Activated naive CD4-positive, alpha-beta T cell treated with anti-CD3 and anti-CD28 coated beads, Interleukin-2, amount 10 ng/mL, durations not matched to agents 7 days and 5 days (primary cell): Measurements from ENCODE around the gene DDX56.
"Not testable (repeated sequence)": the region's sequence is repeated elsewhere in the genome, so short reads cannot be mapped to it uniquely, and the experiment has no call there.

ENCODE experiments used
- CTCF ChIA-PET: fragments of 350-600 bp; sonication (Branson Sonifier 250); formaldehyde crosslinking; loops from one replicate; lab custom pipeline; 2021; ENCODE audit warnings: antibody characterized with exemption; lab: Charles Lee
- DNase-seq: peaks from one replicate; pipeline ENCODE4 v3.0.0-alpha.2; 2020
- H3K27ac Mint-ChIP-seq: one replicate; pipeline ENCODE4 v1.8.0; 2021; ENCODE audit warnings: mild to moderate bottlenecking, moderate library complexity, mixed read lengths
- H3K27me3 Mint-ChIP-seq: one replicate; pipeline ENCODE4 v1.8.0; 2021; ENCODE audit warnings: mild to moderate bottlenecking, mixed read lengths
- H3K36me3 Mint-ChIP-seq: one replicate; pipeline ENCODE4 v1.8.0; 2021; ENCODE audit warnings: mixed read lengths
- H3K4me1 Mint-ChIP-seq: one replicate; pipeline ENCODE4 v1.8.0; 2021; ENCODE audit warnings: mixed read lengths
- H3K4me3 Mint-ChIP-seq: one replicate; pipeline ENCODE4 v1.8.0; 2021; ENCODE audit warnings: mild to moderate bottlenecking, moderate library complexity, mixed read lengths
- H3K9me3 Mint-ChIP-seq: one replicate; pipeline ENCODE4 v1.8.0; 2021; ENCODE audit warnings: mixed read lengths

DDX56 gene

DNA sequence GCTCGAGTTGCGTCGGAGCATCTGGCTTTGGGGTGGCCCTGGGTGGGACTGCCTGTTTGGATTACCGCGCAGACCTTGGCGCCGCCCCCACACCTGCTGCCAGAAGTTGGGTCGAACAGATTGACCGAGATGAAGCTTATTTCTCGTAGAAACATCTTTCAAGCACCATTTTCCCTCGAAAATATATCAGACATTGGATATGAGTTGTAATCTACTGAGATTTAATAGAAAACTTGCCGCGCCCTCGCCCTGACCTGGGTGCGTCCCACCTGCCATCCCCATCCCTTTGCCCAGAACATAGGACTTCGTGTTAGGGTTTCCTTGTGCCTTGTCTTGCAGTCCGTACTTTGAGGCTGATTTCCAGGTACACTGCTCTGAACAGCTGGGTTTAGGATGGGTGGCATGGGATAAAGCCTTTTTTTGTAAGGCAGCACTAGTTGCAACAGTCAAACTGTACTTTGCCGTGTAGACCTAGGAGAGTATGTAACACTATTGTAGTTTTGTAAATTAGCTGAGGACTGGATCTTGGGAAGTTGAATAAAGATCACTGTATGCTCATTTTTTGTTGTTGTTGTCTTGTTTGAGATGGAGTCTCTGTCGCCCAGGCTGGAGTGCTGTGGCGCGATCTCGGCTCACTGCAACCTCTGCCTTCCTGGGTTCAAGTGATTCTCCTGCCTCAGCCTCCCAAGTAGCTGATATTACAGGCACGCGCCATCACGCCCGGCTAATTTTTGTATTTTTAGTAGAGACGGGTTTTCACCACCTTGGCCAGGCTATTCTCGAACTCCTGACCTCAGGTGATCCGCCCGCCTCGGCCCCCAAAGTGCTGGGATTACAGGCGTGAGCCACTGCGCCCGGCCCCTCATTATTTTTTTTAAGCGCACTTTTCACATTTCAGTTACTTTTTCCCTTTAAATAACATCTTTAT is 33.7 kb upstream of the DDX56 start:
- no peak for DNase-seq
- no peaks in the 10 kb centered on the region for H3K9me3 Mint-ChIP-seq
- peaks cover 11% of the 10 kb centered on the region for H3K36me3 Mint-ChIP-seq
- H3K27me3 Mint-ChIP-seq: peaks cover 29% of the 10 kb centered on the region
- CTCF ChIA-PET: interaction anchor here (0.9 to 3.6 kb wide), 5 partner anchors 9 to 191 kb away, joined by 3 to 16 read pairs (median 4); partner anchors contain the start of gene TMED4
- H3K4me1 Mint-ChIP-seq: peaks cover 58% of the 10 kb centered on the region
- H3K27ac Mint-ChIP-seq: peak overlapping the region; percentile 100
- H3K4me3 Mint-ChIP-seq: peak overlapping the region; percentile 97

GRCh38 chr7:44606341-44607140 is 32.8 kb upstream of the DDX56 start, which contains the start of gene OGDH:
Gene OGDH (plus strand): TSS chr7:44606627. CDS start chr7:44624344, 17,717 bp downstream.
- H3K27me3 Mint-ChIP-seq: peaks cover 36% of the 10 kb centered on the region
- H3K4me1 Mint-ChIP-seq: peaks cover 52% of the 10 kb centered on the region
- peak within 1 kb of the TSS; percentile 97 for H3K4me3 Mint-ChIP-seq
- H3K36me3 Mint-ChIP-seq: peaks cover 9% of the 10 kb centered on the region
- peak; percentile 100 for DNase-seq
- H3K27ac Mint-ChIP-seq: peak within 1 kb of the TSS; percentile 100
- H3K9me3 Mint-ChIP-seq: no peaks in the 10 kb centered on the region
- CTCF ChIA-PET: interaction anchor here (0.8 to 3.6 kb wide), 9 partner anchors 18 to 529 kb away, joined by 3 to 16 read pairs (median 3); partner anchors contain the start of gene TMED4

DNA sequence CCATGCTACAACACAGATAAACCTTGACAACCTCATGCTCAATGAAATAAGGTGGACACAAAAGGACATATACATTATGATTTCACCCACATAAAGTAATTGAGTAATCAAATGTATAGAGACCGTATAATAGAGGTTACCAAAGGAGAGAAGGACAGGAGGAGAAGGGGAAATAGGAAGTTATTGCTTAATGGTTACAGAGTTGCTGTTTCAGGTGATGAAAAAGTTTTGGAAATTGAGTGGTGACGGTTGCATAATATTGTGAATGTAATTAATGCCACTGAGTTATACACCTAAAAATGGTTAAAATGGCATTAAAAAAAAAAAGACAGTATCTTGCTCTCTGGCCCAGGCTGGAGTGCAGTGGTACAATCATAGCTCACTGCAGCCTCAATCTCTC is 31.2 kb upstream of the DDX56 start:
- no peaks in the 10 kb centered on the region for H3K9me3 Mint-ChIP-seq
- peaks cover 44% of the 10 kb centered on the region for H3K4me1 Mint-ChIP-seq
- DNase-seq: no peak
- peaks cover 9% of the 10 kb centered on the region for H3K36me3 Mint-ChIP-seq
- no peak overlapping the region for H3K27ac Mint-ChIP-seq
- CTCF ChIA-PET: interaction anchor here (0.6 to 3.6 kb wide), 3 partner anchors 14 to 34 kb away, joined by 3 to 16 read pairs (median 4); no protein-coding TSS in a partner anchor
- H3K27me3 Mint-ChIP-seq: peaks cover 44% of the 10 kb centered on the region
- peak overlapping the region; percentile 35 for H3K4me3 Mint-ChIP-seq

DNA sequence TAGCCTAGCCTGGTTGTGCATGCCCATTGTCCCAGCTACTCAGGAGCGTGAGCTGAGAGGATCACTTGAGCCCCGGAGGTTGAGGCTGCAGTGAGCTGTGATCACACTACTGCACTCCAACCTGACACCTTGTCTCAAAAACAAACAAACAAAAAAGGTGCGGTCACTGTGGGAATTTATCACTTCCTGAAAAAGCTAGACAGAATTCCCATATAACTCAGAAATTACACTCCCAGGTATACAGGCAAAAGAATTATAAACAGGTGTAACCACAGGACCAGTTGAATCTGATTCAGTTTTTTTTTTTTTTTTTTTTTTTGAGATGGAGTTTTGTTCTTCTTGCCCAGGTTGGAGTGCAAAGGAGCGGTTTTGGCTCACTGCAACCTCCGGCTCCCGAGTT is 29.5 kb upstream of the DDX56 start:
- no peak for DNase-seq
- H3K27ac Mint-ChIP-seq: no peak overlapping the region
- peaks cover 28% of the 10 kb centered on the region for H3K4me1 Mint-ChIP-seq
- CTCF ChIA-PET: no interaction called here
- peaks cover 44% of the 10 kb centered on the region for H3K27me3 Mint-ChIP-seq
- peaks cover 9% of the 10 kb centered on the region for H3K36me3 Mint-ChIP-seq
- no peak overlapping the region for H3K4me3 Mint-ChIP-seq
- no peaks in the 10 kb centered on the region for H3K9me3 Mint-ChIP-seq

- Mint-ChIP-seq H3K4me3 (no peak overlapping the region), H3K36me3 (peaks cover 6% of the 10 kb centered on the region), H3K4me1 (peaks cover 22% of the 10 kb centered on the region), H3K9me3 (no peaks in the 10 kb centered on the region), H3K27me3 (peaks cover 44% of the 10 kb centered on the region), H3K27ac (no peak overlapping the region)
- no peak for DNase-seq
- CTCF ChIA-PET: no interaction called here
Measured at GRCh38 chr7:44602576-44602910, 28.8 kb upstream of the DDX56 start.

DNA sequence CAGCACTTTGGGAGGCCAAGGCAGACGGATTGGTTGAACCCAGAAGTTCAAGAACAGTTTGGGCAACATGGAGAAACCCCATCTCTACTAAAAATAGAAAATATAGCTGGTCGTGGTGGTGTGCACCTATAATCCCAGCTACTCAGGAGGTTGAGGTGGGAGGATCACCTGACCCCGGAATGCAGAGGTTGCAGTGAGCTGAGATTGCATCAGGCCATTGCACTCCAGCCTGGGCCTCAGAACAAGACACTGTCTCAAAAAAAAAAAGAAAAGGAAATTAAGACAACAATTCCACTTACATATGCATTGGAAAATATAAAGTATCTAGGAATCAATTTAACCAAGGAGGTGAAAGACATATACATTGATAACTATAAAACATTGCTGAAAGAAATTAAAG is 25.5 kb upstream of the DDX56 start:
- Mint-ChIP-seq H3K27ac (peak overlapping the region; percentile 47), H3K36me3 (no peaks in the 10 kb centered on the region), H3K27me3 (peaks cover 48% of the 10 kb centered on the region), H3K4me3 (no peak overlapping the region), H3K9me3 (no peaks in the 10 kb centered on the region), H3K4me1 (no peaks in the 10 kb centered on the region)
- no peak for DNase-seq
- CTCF ChIA-PET: interaction anchor here (0.9 kb wide), 1 partner anchor 33 kb away, joined by 3 read pairs; no protein-coding TSS in a partner anchor

DNA sequence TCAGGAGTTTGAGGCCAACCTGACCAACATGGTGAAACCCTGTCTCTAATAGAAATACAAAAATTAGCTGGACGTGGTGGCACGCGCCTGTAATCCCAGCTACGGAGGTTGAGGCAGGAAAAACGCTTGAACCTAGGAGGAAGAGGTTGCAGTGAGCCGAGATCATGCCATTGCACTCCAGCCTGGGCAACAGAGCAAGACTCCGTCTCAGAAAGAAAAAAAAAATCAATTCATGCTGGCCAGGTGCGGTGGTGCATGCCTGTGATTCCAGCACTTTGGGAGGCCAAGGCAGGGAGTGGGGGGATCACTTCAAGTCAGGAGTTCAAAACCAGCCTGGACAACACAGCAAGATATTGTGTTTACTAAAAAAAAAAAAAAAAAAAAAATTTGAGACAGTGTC is 23.5 kb upstream of the DDX56 start:
- DNase-seq, H3K4me3 Mint-ChIP-seq, CTCF ChIA-PET, H3K36me3 Mint-ChIP-seq, H3K27ac Mint-ChIP-seq, H3K4me1 Mint-ChIP-seq, H3K9me3 Mint-ChIP-seq: not testable (repeated sequence)
- H3K27me3 Mint-ChIP-seq: peaks cover 39% of the 10 kb centered on the region

DNA sequence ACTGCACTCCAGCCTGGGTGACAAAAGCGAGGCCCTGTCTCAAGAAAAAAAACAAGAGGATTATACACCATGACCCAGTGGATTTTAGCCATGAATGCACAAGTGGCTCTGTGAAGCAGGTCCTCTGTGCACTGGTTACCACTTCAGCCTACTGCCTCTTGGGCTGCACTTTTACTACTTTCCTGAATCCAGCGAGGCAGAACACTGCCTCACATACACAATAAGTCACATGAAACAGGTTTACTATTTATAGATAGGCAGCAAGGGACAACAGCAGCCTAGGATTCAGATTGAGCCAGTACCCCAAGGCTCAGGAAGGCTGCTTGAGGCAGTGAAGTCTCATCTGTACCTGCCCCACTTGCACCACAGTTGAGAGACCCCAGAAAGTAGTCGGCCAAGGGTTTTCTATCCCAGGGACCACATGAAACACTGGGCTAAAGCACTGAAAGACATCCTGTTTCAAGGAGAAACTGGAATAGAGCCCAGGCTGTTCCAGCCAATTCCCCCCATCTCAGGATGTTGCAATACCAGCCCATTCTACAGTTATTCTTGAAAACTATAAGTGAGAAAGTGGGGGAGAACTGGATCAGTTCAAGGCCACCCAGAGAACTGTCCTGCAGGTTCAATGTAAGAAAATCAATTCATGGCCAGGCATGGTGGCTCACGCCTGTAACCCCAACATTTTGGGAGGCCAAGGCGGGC is 22.4 kb upstream of the DDX56 start:
- Mint-ChIP-seq H3K27me3 (peaks cover 30% of the 10 kb centered on the region), H3K36me3 (no peaks in the 10 kb centered on the region), H3K9me3 (no peaks in the 10 kb centered on the region), H3K4me1 (no peaks in the 10 kb centered on the region), H3K27ac (no peak overlapping the region), H3K4me3 (no peak overlapping the region)
- no peak for DNase-seq
- CTCF ChIA-PET: no interaction called here

GRCh38 chr7:44590910-44591309 is 17.2 kb upstream of the DDX56 start:
- CTCF ChIA-PET: interaction anchor here (0.7 to 2.6 kb wide), 4 partner anchors 14 to 51 kb away, joined by 3 to 7 read pairs (median 4); no protein-coding TSS in a partner anchor
- Mint-ChIP-seq H3K9me3 (no peaks in the 10 kb centered on the region), H3K4me1 (peaks cover 11% of the 10 kb centered on the region), H3K27ac (no peak overlapping the region), H3K4me3 (no peak overlapping the region), H3K27me3 (peaks cover 31% of the 10 kb centered on the region), H3K36me3 (no peaks in the 10 kb centered on the region)
- DNase-seq: no peak

GRCh38 chr7:44587843-44588711 is 14.4 kb upstream of the DDX56 start:
- Mint-ChIP-seq H3K9me3 (no peaks in the 10 kb centered on the region), H3K4me1 (peaks cover 15% of the 10 kb centered on the region), H3K4me3 (no peak overlapping the region), H3K27me3 (peaks cover 20% of the 10 kb centered on the region), H3K27ac (no peak overlapping the region), H3K36me3 (no peaks in the 10 kb centered on the region)
- CTCF ChIA-PET: interaction anchor here (0.6 to 1.9 kb wide), 4 partner anchors 18 to 548 kb away, joined by 3 to 5 read pairs (median 3); no protein-coding TSS in a partner anchor
- peak; percentile 78 for DNase-seq

DNA sequence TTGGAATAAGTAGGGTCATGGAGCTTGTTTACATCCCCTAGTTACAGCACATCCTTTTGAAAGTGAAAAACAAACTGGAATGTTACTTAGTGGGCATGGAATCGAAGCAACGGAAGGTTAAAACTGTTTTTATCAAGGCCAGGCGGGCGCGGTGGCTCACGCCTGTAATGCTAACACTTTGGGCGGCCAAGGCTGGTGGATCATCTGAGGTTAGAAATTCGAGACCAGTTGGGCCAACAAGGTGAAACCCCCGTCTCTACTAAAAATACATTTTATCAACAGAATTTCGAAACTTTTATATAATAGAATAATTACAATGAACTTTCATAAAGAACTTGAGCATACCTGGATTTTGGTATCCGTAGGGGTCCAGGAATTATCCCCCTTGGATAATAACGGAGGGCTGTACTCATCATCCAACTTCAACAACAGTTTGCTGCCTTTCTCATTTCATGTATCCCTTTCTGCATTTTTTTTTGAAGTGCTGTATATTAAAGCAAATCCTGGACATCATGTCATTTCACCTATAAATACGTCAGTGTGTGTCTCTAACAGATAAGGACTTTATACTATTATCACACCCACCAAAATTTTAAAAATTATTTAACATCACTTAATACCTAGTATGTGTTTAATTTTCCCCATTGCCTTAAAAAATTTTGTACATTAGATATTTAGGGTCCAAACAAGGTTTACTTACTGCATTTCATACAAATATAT is 9.6 kb upstream of the DDX56 start:
- Mint-ChIP-seq H3K4me3 (peak overlapping the region; percentile 90), H3K4me1 (peaks cover 46% of the 10 kb centered on the region), H3K36me3 (peaks cover 27% of the 10 kb centered on the region), H3K27me3 (peaks cover 17% of the 10 kb centered on the region), H3K9me3 (no peaks in the 10 kb centered on the region), H3K27ac (peak overlapping the region; percentile 95)
- no peak for DNase-seq
- CTCF ChIA-PET: interaction anchor here (1.7 kb wide), 1 partner anchor 264 kb away, joined by 6 read pairs; the partner anchor contains the start of gene H2AZ2

- Mint-ChIP-seq H3K9me3 (no peaks in the 10 kb centered on the region), H3K27ac (peak within 1 kb of the TSS; percentile 95), H3K4me1 (peaks cover 40% of the 10 kb centered on the region), H3K27me3 (peaks cover 17% of the 10 kb centered on the region), H3K36me3 (peaks cover 32% of the 10 kb centered on the region), H3K4me3 (peak within 1 kb of the TSS; percentile 90)
- CTCF ChIA-PET: interaction anchor here (0.7 to 1.7 kb wide), 7 partner anchors 9 to 265 kb away, joined by 3 to 6 read pairs (median 4); partner anchors contain the start of genes H2AZ2 and OGDH
- peak; percentile 100 for DNase-seq
Measured at GRCh38 chr7:44581879-44582603, 8.3 kb upstream of the DDX56 start, which contains the start of gene TMED4. Gene TMED4 (minus strand): TSS chr7:44582231. CDS start chr7:44582206, 25 bp downstream.
